Choroid plexus epithelial cell (primary cell): Measurements from ENCODE around the gene MIB2.

Experiments used
- DNase-seq: peaks from one replicate; pipeline ENCODE4 v3.0.0-alpha.2; 2010; ENCODE audit warnings: low read depth
- H3K4me3 ChIP-seq: 2 replicates; pipeline ENCODE4 v1.5.1; 2011; ENCODE audit warnings: low read depth, mild to moderate bottlenecking, control low read depth, low read length, moderate library complexity
- CTCF ChIP-seq: conservative IDR thresholded peaks from 2 replicates; pipeline ENCODE4 v1.5.1; 2011; ENCODE audit warnings: low read depth, mild to moderate bottlenecking, control low read depth, inconsistent platforms, low read length, moderate library complexity

The MIB2 gene

GRCh38 chr1:1621173-1622009 lies 6.1 kb downstream of the MIB2 start:
- H3K4me3 ChIP-seq: no peak overlapping the region
- no peak for DNase-seq
- TF ChIP-seq CTCF: no peak

GRCh38 chr1:1622010-1622787 lies 6.9 kb downstream of the MIB2 start:
- H3K4me3 ChIP-seq: no peak overlapping the region
- no peak for DNase-seq
- no peak for TF ChIP-seq CTCF

GRCh38 chr1:1622788-1623094 lies 7.4 kb downstream of the MIB2 start:
- no peak for TF ChIP-seq CTCF
- no peak overlapping the region for H3K4me3 ChIP-seq
- DNase-seq: no peak

GRCh38 chr1:1623181-1623630 lies 7.9 kb downstream of the MIB2 start:
- DNase-seq: no peak
- no peak overlapping the region for H3K4me3 ChIP-seq
- TF ChIP-seq CTCF: no peak

- H3K4me3 ChIP-seq: no peak overlapping the region
- no peak for TF ChIP-seq CTCF
- no peak for DNase-seq
Observed at GRCh38 chr1:1623631-1624442, 8.5 kb downstream of the MIB2 start.

GRCh38 chr1:1624443-1625403 lies 9.4 kb downstream of the MIB2 start:
- no peak for DNase-seq
- TF ChIP-seq CTCF: no peak
- no peak overlapping the region for H3K4me3 ChIP-seq
